ENCODE data around the gene ERG. TPM values are rescaled to one million over a fixed set of nuclear protein-coding genes. Genes with fewer than 3 reads are reported as not detected.
A peak's percentile ranks its signal among the peaks of the same experiment; 100 is the strongest.

The ERG gene
- total and polyA plus RNA-seq, 2 of the 8 experiments (the other 6 are each of a cell fraction or from before 2014, with no cell fraction given), result 1.0 to 3.0 TPM

- Histone ChIP-seq H2BK20ac (ENCODE audit: low read length) (no peak overlapping the region), H3K27me3 (replicated peaks in 1 of 4; ENCODE audit: control insufficient read depth in 3 of 4, extremely low read depth in 1 of 4, insufficient read depth in 3 of 4, low read length in 3 of 4) (no peaks in the 10 kb centered on the region), H3K79me1 (ENCODE audit: low read depth, low read length) (no peaks in the 10 kb centered on the region), H3K9ac (replicated peaks in 1 of 4; ENCODE audit: extremely low read depth in 1 of 4, low read depth in 3 of 4, low read length in 3 of 4) (no peak overlapping the region), H4K91ac (replicated peaks; ENCODE audit: insufficient read length, low read length) (peak overlapping the region; percentile 70), H3K4ac (replicated peaks; ENCODE audit: insufficient read length, low read depth, low read length) (peak overlapping the region; percentile 32), H3K4me3 (ENCODE audit: extremely low read depth in 1 of 4, insufficient read depth in 2 of 4, low read depth in 3 of 4, low read length in 4 of 4) (no peak overlapping the region), H4K20me1 (replicated peaks in 1 of 2; ENCODE audit: control insufficient read depth in 1 of 2, insufficient read depth in 2 of 2, low read length in 2 of 2) (no peaks in the 10 kb centered on the region), H3K9me3 (ENCODE audit: insufficient read depth in 2 of 2, low read depth in 1 of 2, low read length in 1 of 2) (no peaks in the 10 kb centered on the region), H3K4me2 (ENCODE audit: insufficient read depth in 1 of 2, low read depth in 2 of 2, low read length in 2 of 2) (no peak overlapping the region), H3K27ac (ENCODE audit: low read depth, low read length) (no peak overlapping the region), H3K36me3 (ENCODE audit: control insufficient read depth in 2 of 4, insufficient read depth in 4 of 4, low read length in 3 of 4) (no peaks in the 10 kb centered on the region), H3K18ac (ENCODE audit: extremely low read depth, low read length) (no peak overlapping the region), H4K5ac (ENCODE audit: insufficient read length, low read depth, low read length) (no peak overlapping the region), H2AK5ac (ENCODE audit: low read depth, low read length) (no peak overlapping the region), H3K56ac (replicated peaks; ENCODE audit: insufficient read length, low read depth, low read length) (no peak overlapping the region), H2BK120ac (replicated peaks; ENCODE audit: low read depth, low read length) (peak overlapping the region; percentile 91), H3K23me2 (ENCODE audit: low read depth, low read length) (no peaks in the 10 kb centered on the region), H3K14ac (ENCODE audit: insufficient read length) (no peak overlapping the region), H2BK5ac (ENCODE audit: low read depth, low read length) (peak overlapping the region; percentile 61; the same call in 1 of the 2 replicates), H2BK12ac (ENCODE audit: low read depth, low read length) (no peak overlapping the region; the same call in 1 of the 2 replicates), H3K79me2 (ENCODE audit: control insufficient read depth in 1 of 2, insufficient read depth in 2 of 2, low read length in 2 of 2) (no peaks in the 10 kb centered on the region), H3K23ac (ENCODE audit: insufficient read length) (no peak overlapping the region), H2BK15ac (ENCODE audit: low read length) (no peak overlapping the region), H3K4me1 (replicated peaks in 1 of 4; ENCODE audit: control insufficient read depth in 3 of 4, insufficient read depth in 4 of 4, low read length in 3 of 4) (peaks cover 0 to 14% (median 8%) of the 10 kb centered on the region in 4 experiments), H4K8ac (ENCODE audit: extremely low read depth, insufficient read depth, low read length) (no peak overlapping the region), H2AFZ (ENCODE audit: low read length) (no peak overlapping the region)
- CTCF ChIA-PET (ENCODE audit: partially characterized antibody), result no interaction called here
- POLR2A ChIA-PET (ENCODE audit: partially characterized antibody), result interaction anchor here (1.3 kb wide), 1 partner anchor 17 kb away, joined by 3 read pairs; no protein-coding TSS in a partner anchor
- 77% methylated on average over 3 of the region's 3 CpGs; no CpG with 5 or more reads in 1 of the 2 experiments for WGBS, 2 experiments (ENCODE audit: extremely low coverage in 1 of 2, insufficient coverage in 1 of 2, insufficient read length in 1 of 2, insufficient replicate concordance in 2 of 2, low coverage in 1 of 2, low lambda C conversion rate in 2 of 2, missing lambda C conversion rate in 1 of 2)
- DNase-seq (ENCODE audit: low read depth in 1 of 2, low spot score in 2 of 2) (no peak), FAIRE-seq (no peak)
- TF ChIP-seq CHD1 (IDR thresholded peaks at IDR 0.05; ENCODE audit: low read depth, low read length) (no peak), MAFK (IDR thresholded peaks at IDR 0.05; ENCODE audit: low read depth, low read length) (no peak), EP300 (IDR thresholded peaks at IDR 0.05; ENCODE audit: borderline replicate concordance in 1 of 2, low read depth in 2 of 2, low read length in 2 of 2) (no peak), EZH2 (IDR thresholded peaks at IDR 0.05; ENCODE audit: low read depth, low read length, severe bottlenecking) (no peak), EGR1 (IDR thresholded peaks at IDR 0.05; ENCODE audit: borderline replicate concordance, low read depth, low read length) (no peak), CREB1 (IDR thresholded peaks at IDR 0.05) (no peak), RBBP5 (IDR thresholded peaks at IDR 0.05; ENCODE audit: borderline replicate concordance, low read depth, low read length) (no peak), SUZ12 (IDR thresholded peaks at IDR 0.05; ENCODE audit: low read length) (no peak), USF2 (IDR thresholded peaks at IDR 0.05; ENCODE audit: low read length) (no peak), RNF2 (IDR thresholded peaks at IDR 0.05; ENCODE audit: borderline replicate concordance, low read depth, low read length, missing control alignments, poor library complexity, severe bottlenecking) (no peak), ZNF274 (IDR thresholded peaks at IDR 0.05; ENCODE audit: borderline replicate concordance, extremely low read depth, low read length) (no peak)
- TF ChIP-seq, protein P1, sequence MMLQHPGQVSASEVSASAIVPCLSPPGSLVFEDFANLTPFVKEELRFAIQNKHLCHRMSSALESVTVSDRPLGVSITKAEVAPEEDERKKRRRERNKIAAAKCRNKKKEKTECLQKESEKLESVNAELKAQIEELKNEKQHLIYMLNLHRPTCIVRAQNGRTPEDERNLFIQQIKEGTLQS (IDR thresholded peaks at IDR 0.05; ENCODE audit: insufficient read depth, low read depth, low read length), result no peak
Observed at GRCh38 chr21:38489271-38489652, 9.0 kb downstream of the ERG start.

Data from H1 (cell line).